Measurements from ENCODE around the gene OPCML.

- TF ChIP-seq CTCF (conservative IDR thresholded peaks at IDR 0.05; ENCODE audit: low read length) (no peak), EZH2phosphoT487 (IDR thresholded peaks at IDR 0.05; ENCODE audit: borderline replicate concordance) (no peak)
These were observed 28.5 kb downstream of the OPCML start for GRCh38 chr11:133503776-133504175.
